Prostate gland (tissue), 2 donors: Measurements from ENCODE around the gene SCTR. TPM values are rescaled to one million over a fixed set of nuclear protein-coding genes. Genes with fewer than 3 reads are reported as not detected.

Experiments
- DNase-seq: peaks from one replicate; pipeline ENCODE4 v3.0.0-alpha.2; 2019; ENCODE audit warnings: low spot score
- H3K27ac ChIP-seq, 2 donors: fragments of 200-600 bp; sonication (generic); 2 replicates each; pipeline ENCODE4 v1.5.1; 2017 to 2019
- H3K27me3 ChIP-seq: fragments of 200-600 bp; sonication (generic); replicated peaks from 2 replicates; pipeline ENCODE4 v1.5.1; 2019; ENCODE audit not compliant: insufficient read depth
- H3K36me3 ChIP-seq, 2 donors: fragments of 200-600 bp; sonication (generic); 1 replicate in 1 of 2; 2 replicates in 1 of 2; pipeline versions ENCODE4 v1.5.1 to v1.8.1; 2017 to 2019
- H3K4me1 ChIP-seq: fragments of 200-600 bp; sonication (generic); replicated peaks from 2 replicates; pipeline ENCODE4 v1.5.1; 2019
- H3K4me3 ChIP-seq, 2 donors: fragments of 200-600 bp; sonication (generic); 2 replicates each; pipeline ENCODE4 v1.5.1; 2017 to 2019
- H3K9me3 ChIP-seq: fragments of 200-600 bp; sonication (generic); 2 replicates; pipeline ENCODE4 v1.5.1; 2017
- POLR2A ChIP-seq: fragments of 450-650 bp; IDR thresholded peaks from one replicate; pipeline ENCODE4 v1.6.1; 2016; ENCODE audit warnings: antibody characterized with exemption, mild to moderate bottlenecking
- POLR2AphosphoS5 ChIP-seq: sonication (generic); formaldehyde crosslinking; IDR thresholded peaks from one replicate; pipeline ENCODE4 v1.6.1; 2017; ENCODE audit warnings: antibody characterized with exemption
- WGBS: methylation state at CpG from one replicate; pipeline ENCODE4 v1.1.5; 2018; 5-methylcytosine and 5-hydroxymethylcytosine counted together
- intact Hi-C: fragments of 100-400 bp; cut with DNase I; formaldehyde crosslinking; loops from one replicate; pipeline ENCODE4 v1.14.2; 2022
- total RNA-seq, 2 donors: library from RNA; depleted of rRNA; stranded (reverse); fragments of >200 nt; gene quantifications; one replicate each; pipeline ENCODE4 v1.1.0, GENCODE V29; 2016
- TF ChIP-seq, protein P1 (sequence below), 4 experiments: fragments of 200-600 bp in 2 of 4; fragments of 450-650 bp in 2 of 4; sonication (generic) in 2 of 4; IDR thresholded peaks; 1 replicate in 3 of 4; 2 replicates in 1 of 4; pipeline ENCODE4 v1.5.1; 2016 to 2019; ENCODE audit warnings: antibody characterized with exemption in 4 of 4, mild to moderate bottlenecking in 2 of 4, moderate library complexity in 2 of 4

SCTR gene
- total RNA-seq, 2 donors from 2014 or later, result not detected

DNA sequence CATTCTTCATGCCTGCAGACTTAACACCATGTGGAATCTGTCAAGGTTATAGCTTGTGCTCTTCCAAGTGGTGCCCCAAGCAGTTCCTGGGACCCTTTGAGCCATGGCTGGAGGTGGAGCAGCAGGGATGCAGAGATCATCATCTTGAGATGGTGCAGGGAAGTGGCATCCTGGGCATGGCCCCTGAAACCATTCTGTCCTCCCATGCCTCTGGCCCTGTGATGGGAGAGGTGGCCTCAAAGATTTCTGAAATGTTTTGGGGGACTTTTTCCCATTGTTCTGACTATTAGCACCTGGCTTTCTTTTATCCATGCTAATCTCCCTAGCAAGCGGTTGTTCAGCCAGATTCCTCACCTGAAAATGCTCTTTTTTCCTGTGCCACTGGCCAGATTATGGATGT, 103.0 kb downstream of the SCTR start:
- intact Hi-C loops, result no loop called here
- TF ChIP-seq POLR2A (no peak), POLR2AphosphoS5 (no peak)
- TF ChIP-seq, protein P1, sequence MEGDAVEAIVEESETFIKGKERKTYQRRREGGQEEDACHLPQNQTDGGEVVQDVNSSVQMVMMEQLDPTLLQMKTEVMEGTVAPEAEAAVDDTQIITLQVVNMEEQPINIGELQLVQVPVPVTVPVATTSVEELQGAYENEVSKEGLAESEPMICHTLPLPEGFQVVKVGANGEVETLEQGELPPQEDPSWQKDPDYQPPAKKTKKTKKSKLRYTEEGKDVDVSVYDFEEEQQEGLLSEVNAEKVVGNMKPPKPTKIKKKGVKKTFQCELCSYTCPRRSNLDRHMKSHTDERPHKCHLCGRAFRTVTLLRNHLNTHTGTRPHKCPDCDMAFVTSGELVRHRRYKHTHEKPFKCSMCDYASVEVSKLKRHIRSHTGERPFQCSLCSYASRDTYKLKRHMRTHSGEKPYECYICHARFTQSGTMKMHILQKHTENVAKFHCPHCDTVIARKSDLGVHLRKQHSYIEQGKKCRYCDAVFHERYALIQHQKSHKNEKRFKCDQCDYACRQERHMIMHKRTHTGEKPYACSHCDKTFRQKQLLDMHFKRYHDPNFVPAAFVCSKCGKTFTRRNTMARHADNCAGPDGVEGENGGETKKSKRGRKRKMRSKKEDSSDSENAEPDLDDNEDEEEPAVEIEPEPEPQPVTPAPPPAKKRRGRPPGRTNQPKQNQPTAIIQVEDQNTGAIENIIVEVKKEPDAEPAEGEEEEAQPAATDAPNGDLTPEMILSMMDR (IDR thresholded peaks at IDR 0.05), result no peak
- Histone ChIP-seq H3K36me3 (no peaks in the 10 kb centered on the region), H3K27me3 (no peaks in the 10 kb centered on the region), H3K4me1 (no peaks in the 10 kb centered on the region), H3K9me3 (no peaks in the 10 kb centered on the region), H3K4me3 (no peak overlapping the region), H3K27ac (no peak overlapping the region)
- WGBS, result 96% methylated on average over 1 of the region's 1 CpG
- DNase-seq, result no peak

GRCh38 chr2:119419803-119420508, 104.3 kb downstream of the SCTR start:
- intact Hi-C loops, result no loop called here
- no peak overlapping the region for H3K27ac ChIP-seq
- 88% methylated on average over 1 of the region's 1 CpG for WGBS
- H3K36me3 ChIP-seq, result no peaks in the 10 kb centered on the region
- H3K4me1 ChIP-seq, result no peaks in the 10 kb centered on the region
- no peaks in the 10 kb centered on the region for H3K9me3 ChIP-seq
- no peak overlapping the region for H3K4me3 ChIP-seq
- H3K27me3 ChIP-seq, result no peaks in the 10 kb centered on the region
- no peak for DNase-seq
- TF ChIP-seq, protein P1 (IDR thresholded peaks at IDR 0.05), result no peak
- TF ChIP-seq POLR2AphosphoS5 (no peak), POLR2A (no peak)

DNA sequence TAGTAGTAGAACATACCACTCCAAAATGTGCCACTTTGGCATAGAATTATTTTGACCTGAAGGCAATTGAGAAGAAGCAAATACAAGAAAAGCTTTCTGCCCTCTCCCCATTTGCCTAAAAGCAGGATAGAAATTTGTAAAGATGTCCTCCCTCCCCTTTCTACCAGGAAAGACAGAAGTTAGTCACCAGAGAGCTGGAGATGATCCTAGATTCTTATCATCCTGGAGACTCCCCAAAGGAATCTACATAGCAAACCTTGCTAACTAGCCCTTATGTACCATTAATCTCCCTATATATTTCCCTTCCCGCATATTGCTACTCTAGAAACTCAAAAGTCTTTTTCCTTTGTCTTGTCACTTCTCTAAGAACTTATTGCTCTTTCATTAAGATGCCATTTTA, 105.2 kb downstream of the SCTR start:
- 82% methylated on average over 1 of the region's 1 CpG for WGBS

GRCh38 chr2:119417908-119418307, 106.4 kb downstream of the SCTR start:
- intact Hi-C loops, result no loop called here
- no peaks in the 10 kb centered on the region for H3K27me3 ChIP-seq
- 95% methylated on average over 6 of the region's 6 CpGs for WGBS
- no peaks in the 10 kb centered on the region for H3K4me1 ChIP-seq
- H3K9me3 ChIP-seq, result no peaks in the 10 kb centered on the region
- no peak overlapping the region for H3K4me3 ChIP-seq
- no peak overlapping the region for H3K27ac ChIP-seq
- no peaks in the 10 kb centered on the region for H3K36me3 ChIP-seq
- no peak for DNase-seq
- no peak for TF ChIP-seq POLR2A
- TF ChIP-seq, protein P1 (IDR thresholded peaks at IDR 0.05), result no peak
- no peak for TF ChIP-seq POLR2AphosphoS5

More for the DNA sequence above, 105.2 kb downstream of the SCTR start:
- intact Hi-C loops, result no loop called here
- Histone ChIP-seq H3K9me3 (no peaks in the 10 kb centered on the region), H3K27ac (no peak overlapping the region), H3K27me3 (no peaks in the 10 kb centered on the region), H3K36me3 (no peaks in the 10 kb centered on the region), H3K4me1 (no peaks in the 10 kb centered on the region), H3K4me3 (no peak overlapping the region)
- TF ChIP-seq POLR2A, result no peak
- DNase-seq, result no peak

DNA sequence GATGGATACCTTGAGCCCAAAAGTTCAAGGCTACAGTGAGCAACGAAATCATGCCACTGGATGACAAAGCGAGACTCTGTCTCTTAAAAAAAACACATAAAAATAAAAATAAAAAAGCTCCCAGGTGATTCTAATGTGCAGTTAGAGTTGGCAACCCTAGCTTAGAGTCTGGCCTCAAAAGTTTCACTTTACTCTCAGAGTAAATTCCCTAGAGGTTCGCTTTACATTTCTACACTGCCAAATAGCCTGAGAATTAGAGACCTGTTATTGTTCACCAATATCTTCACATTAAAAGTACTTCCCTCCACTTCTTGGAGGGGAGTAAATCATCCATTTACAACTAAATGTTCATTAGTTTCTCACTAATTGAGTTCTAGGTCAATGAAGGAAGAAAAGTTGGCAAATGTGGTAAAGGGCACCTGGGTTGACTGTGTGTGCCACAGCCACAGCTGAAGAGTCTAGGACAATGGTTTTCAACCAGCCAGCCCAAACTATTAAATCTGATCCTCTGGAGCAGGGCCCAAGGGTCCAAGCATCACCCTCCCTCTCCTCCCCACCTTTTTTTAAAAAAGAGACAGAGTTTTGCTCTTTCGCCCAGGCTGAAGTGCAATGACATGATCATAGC, 107.9 kb downstream of the SCTR start:
- H3K4me3 ChIP-seq, result no peak overlapping the region
- 84% methylated on average over 4 of the region's 4 CpGs for WGBS
- no peak for DNase-seq
- H3K4me1 ChIP-seq, result no peaks in the 10 kb centered on the region
- H3K27me3 ChIP-seq, result no peaks in the 10 kb centered on the region
- TF ChIP-seq POLR2A, result no peak
- TF ChIP-seq, protein P1 (IDR thresholded peaks at IDR 0.05), result no peak
- TF ChIP-seq POLR2AphosphoS5, result no peak
- no peak overlapping the region for H3K27ac ChIP-seq
- H3K9me3 ChIP-seq, result no peaks in the 10 kb centered on the region
- intact Hi-C loops, result no loop called here
- H3K36me3 ChIP-seq, result no peaks in the 10 kb centered on the region
